Ascending aorta (tissue), 2 donors: ENCODE data around the gene UNCX. TPM values are rescaled to one million over a fixed set of nuclear protein-coding genes. Genes with fewer than 3 reads are reported as not detected.

Experiments
- DNase-seq, 2 donors: peaks; one replicate each; pipeline ENCODE4 v3.0.0-alpha.2; 2019; ENCODE audit warnings: low spot score in 2 of 2
- H3K27ac ChIP-seq, 2 donors: fragments of 200-600 bp; sonication (generic); one replicate each; pipeline ENCODE4 v1.5.1; 2016 to 2017; ENCODE audit warnings: mild to moderate bottlenecking in 1 of 2
- H3K27me3 ChIP-seq: fragments of 200-600 bp; sonication (generic); one replicate; pipeline ENCODE4 v1.5.1; 2017
- H3K36me3 ChIP-seq, 2 donors: fragments of 200-600 bp; sonication (generic); one replicate each; pipeline ENCODE4 v1.5.1; 2016
- H3K4me1 ChIP-seq, 2 donors: fragments of 200-600 bp; sonication (generic); one replicate each; pipeline ENCODE4 v1.5.1; 2016 to 2017; ENCODE audit warnings: mild to moderate bottlenecking in 1 of 2
- H3K4me3 ChIP-seq, 2 donors: fragments of 200-600 bp; sonication (generic); one replicate each; pipeline ENCODE4 v1.5.1; 2016 to 2017; ENCODE audit warnings: mild to moderate bottlenecking in 1 of 2
- H3K9me3 ChIP-seq, 2 donors: fragments of 200-600 bp; sonication (generic); one replicate each; pipeline ENCODE4 v1.5.1; 2016
- CTCF ChIP-seq, 3 experiments: fragments of 200-600 bp in 2 of 3; fragments of 450-650 bp in 1 of 3; sonication (generic) in 2 of 3; IDR thresholded peaks; one replicate each; pipeline ENCODE4 v1.5.1; 2016 to 2019; ENCODE audit warnings: antibody characterized with exemption in 3 of 3, mild to moderate bottlenecking in 1 of 3, moderate library complexity in 1 of 3
- intact Hi-C: fragments of 100-400 bp; cut with DNase I; formaldehyde crosslinking; loops from one replicate; pipeline ENCODE4 v1.15.1; 2023
- total RNA-seq: library from RNA; depleted of rRNA; stranded (reverse); fragments of >200 nt; gene quantifications from one replicate; pipeline ENCODE4 v1.1.0, GENCODE V29; 2016

UNCX gene
- total RNA-seq, 1 donor from 2014 or later = not detected

GRCh38 chr7:1284743-1285458 lies 52.2 kb downstream of the UNCX start:
- no peaks in the 10 kb centered on the region for H3K36me3 ChIP-seq
- H3K4me1 ChIP-seq = no peaks in the 10 kb centered on the region
- no peak overlapping the region for H3K4me3 ChIP-seq
- H3K27me3 ChIP-seq = no peaks in the 10 kb centered on the region
- DNase-seq = no peak
- intact Hi-C loops = no loop called here
- H3K27ac ChIP-seq = no peak overlapping the region
- TF ChIP-seq CTCF (IDR thresholded peaks at IDR 0.05) = no peak
- no peaks in the 10 kb centered on the region for H3K9me3 ChIP-seq

- intact Hi-C loops = no loop called here
- H3K4me3 ChIP-seq = no peak overlapping the region
- no peaks in the 10 kb centered on the region for H3K9me3 ChIP-seq
- TF ChIP-seq CTCF (IDR thresholded peaks at IDR 0.05) = no peak
- no peak for DNase-seq
- peaks cover 0 to 3% of the 10 kb centered on the region in 2 donors for H3K4me1 ChIP-seq
- H3K27me3 ChIP-seq = no peaks in the 10 kb centered on the region
- H3K36me3 ChIP-seq = no peaks in the 10 kb centered on the region
- no peak overlapping the region for H3K27ac ChIP-seq
Observed at GRCh38 chr7:1285556-1286301, 53.1 kb downstream of the UNCX start.

Other genes with a start within 250 kb of the UNCX start
- not detected for gene CYP2W1, start 249.7 kb upstream of the UNCX start, total RNA-seq
- 224 TPM for gene GPR146, start 188.3 kb upstream of the UNCX start, total RNA-seq
- gene GPER1, start 144.8 kb upstream of the UNCX start, total RNA-seq = 11.3 TPM
- 5.6 TPM for gene ZFAND2A, start 72.7 kb upstream of the UNCX start, total RNA-seq
- gene MICALL2, start 226.6 kb downstream of the UNCX start, total RNA-seq = 76.5 TPM